ENCODE results near the gene NRF1.
"Not testable (repeated sequence)": the region's sequence is repeated elsewhere in the genome, so short reads cannot be mapped to it uniquely, and the experiment has no call there.

The NRF1 gene

GRCh38 chr7:129617178-129617577 lies 5.7 kb downstream of the NRF1 start:
- no peak for TF ChIP-seq CTCF (conservative IDR thresholded peaks at IDR 0.05; ENCODE audit: low read depth, low read length)
- H3K4me3 ChIP-seq (ENCODE audit: low read depth, low read length): no peak overlapping the region
- no peak for DNase-seq (ENCODE audit: low read depth)

GRCh38 chr7:129617652-129618051 lies 6.1 kb downstream of the NRF1 start:
- DNase-seq (ENCODE audit: low read depth): peak; percentile 17
- H3K4me3 ChIP-seq (ENCODE audit: low read depth, low read length): no peak overlapping the region
- TF ChIP-seq CTCF (conservative IDR thresholded peaks at IDR 0.05; ENCODE audit: low read depth, low read length): no peak

- TF ChIP-seq CTCF (conservative IDR thresholded peaks at IDR 0.05; ENCODE audit: low read depth, low read length): no peak
- H3K4me3 ChIP-seq (ENCODE audit: low read depth, low read length): no peak overlapping the region
- no peak for DNase-seq (ENCODE audit: low read depth)
Measured at GRCh38 chr7:129626896-129627295, 15.4 kb downstream of the NRF1 start.

- TF ChIP-seq CTCF (conservative IDR thresholded peaks at IDR 0.05; ENCODE audit: low read depth, low read length): no peak
- DNase-seq (ENCODE audit: low read depth): no peak
Measured at GRCh38 chr7:129630341-129630740, 18.8 kb downstream of the NRF1 start.

GRCh38 chr7:129634361-129635034 lies 23.0 kb downstream of the NRF1 start:
- DNase-seq (ENCODE audit: low read depth): no peak
- no peak for TF ChIP-seq CTCF (conservative IDR thresholded peaks at IDR 0.05; ENCODE audit: low read depth, low read length)
- no peak overlapping the region for H3K4me3 ChIP-seq (ENCODE audit: low read depth, low read length)

More at GRCh38 chr7:129630341-129630740, 18.8 kb downstream of the NRF1 start:
- no peak overlapping the region for H3K4me3 ChIP-seq (ENCODE audit: low read depth, low read length)

- TF ChIP-seq CTCF (conservative IDR thresholded peaks at IDR 0.05; ENCODE audit: low read depth, low read length): peak; percentile 96
- DNase-seq (ENCODE audit: low read depth): peak; percentile 91
Measured at GRCh38 chr7:129635300-129636029, 23.9 kb downstream of the NRF1 start.

GRCh38 chr7:129636030-129636550 lies 24.6 kb downstream of the NRF1 start:
- not testable (repeated sequence) for DNase-seq (ENCODE audit: low read depth); H3K4me3 ChIP-seq (ENCODE audit: low read depth, low read length)

More at GRCh38 chr7:129635300-129636029, 23.9 kb downstream of the NRF1 start:
- no peak overlapping the region for H3K4me3 ChIP-seq (ENCODE audit: low read depth, low read length)

All from choroid plexus epithelial cell (primary cell).